ENCODE data around the gene KLHL9. TPM values are rescaled to one million over a fixed set of nuclear protein-coding genes. Genes with fewer than 3 reads are reported as not detected.
"Not testable (repeated sequence)": the region's sequence is repeated elsewhere in the genome, so short reads cannot be mapped to it uniquely, and the experiment has no call there.

The KLHL9 gene
- total RNA-seq (10 to 100 TPM; 11.9 to 12.0 TPM), total RNA-seq (41.7 to 133 (median 85.0) reads per million in 172 experiments)
- 24.4 TPM for polyA plus RNA-seq (2013, experiment 1 of 2)
- polyA plus RNA-seq (2013, experiment 2 of 2) = 20.7 TPM

- Histone ChIP-seq H3K4me3 (ENCODE audit: low read length) (peak within 1 kb of the TSS; percentile 70), H3K9me3 (ENCODE audit: control insufficient read depth in 1 of 2, insufficient read depth in 1 of 2, low read length in 2 of 2) (no peaks in the 10 kb centered on the region), H3K36me3 (ENCODE audit: insufficient read depth, low read length) (peaks cover 11% of the 10 kb centered on the region), H3K27ac (ENCODE audit: low read depth in 1 of 2, low read length in 2 of 2) (peak within 1 kb of the TSS; percentile 89 to 94), H3K4me1 (ENCODE audit: insufficient read depth, low read length) (peaks cover 27% of the 10 kb centered on the region), H3K27me3 (ENCODE audit: control insufficient read depth in 1 of 2, insufficient read depth in 2 of 2, low read length in 2 of 2) (no peaks in the 10 kb centered on the region)
- H3K36me3 Mint-ChIP-seq (ENCODE audit: low read depth) = peaks cover 59% of the 10 kb centered on the region
- peak within 1 kb of the TSS; percentile 94 for H3K4me3 Mint-ChIP-seq
- peak; percentile 83 for ATAC-seq (ENCODE audit: poor library complexity)
- intact Hi-C loops (cut with DNase I, micrococcal nuclease) = loop anchor here (5.0 to 10.0 kb wide), 3 partner anchors 220 to 467 kb away; partner anchors contain the start of gene MTAP (in 1 of the 2)
- H3K27ac Mint-ChIP-seq = peak within 1 kb of the TSS; percentile 96
- no peak for TF ChIP-seq CTCF (IDR thresholded peaks at IDR 0.05)
- no peaks in the 10 kb centered on the region for H3K27me3 Mint-ChIP-seq
- ChIA-PET CTCF (interaction anchor here (1.2 to 3.9 kb wide), 4 partner anchors 9 to 120 kb away, joined by 4 to 20 read pairs (median 10); no protein-coding TSS in a partner anchor), POLR2A (interaction anchor here (0.5 to 2.6 kb wide), 12 partner anchors 9 to 713 kb away, joined by 3 to 11 read pairs (median 4); partner anchors contain the start of genes MLLT3 and MTAP)
- H3K4me1 Mint-ChIP-seq (ENCODE audit: low read depth) = peaks cover 68% of the 10 kb centered on the region
- peak; percentile 72 to 94 (median 83) for DNase-seq
- H3K9me3 Mint-ChIP-seq = peaks cover 2% of the 10 kb centered on the region
These were observed at the start of gene KLHL9 for GRCh38 chr9:21334701-21335632. Gene KLHL9, minus strand, starts transcription at chr9:21335404. Its CDS starts 545 bp downstream, at chr9:21334859.

GRCh38 chr9:21383627-21384026, 48.4 kb upstream of the KLHL9 start:
- no peak overlapping the region for H3K27ac ChIP-seq (ENCODE audit: low read depth in 1 of 2, low read length in 2 of 2)
- peaks cover 68% of the 10 kb centered on the region for H3K27me3 Mint-ChIP-seq
- H3K4me1 ChIP-seq (ENCODE audit: insufficient read depth, low read length) = no peaks in the 10 kb centered on the region
- H3K9me3 Mint-ChIP-seq = no peaks in the 10 kb centered on the region
- H3K4me1 Mint-ChIP-seq (ENCODE audit: low read depth) = peaks cover 5% of the 10 kb centered on the region
- intact Hi-C loops (cut with DNase I, micrococcal nuclease) = no loop called here
- no peak overlapping the region for H3K27ac Mint-ChIP-seq
- peaks cover 3 to 15% of the 10 kb centered on the region in 2 experiments for H3K27me3 ChIP-seq (ENCODE audit: control insufficient read depth in 1 of 2, insufficient read depth in 2 of 2, low read length in 2 of 2)
- ChIA-PET CTCF (no interaction called here), POLR2A (no interaction called here)
- no peaks in the 10 kb centered on the region for H3K36me3 Mint-ChIP-seq (ENCODE audit: low read depth)
- TF ChIP-seq CTCF (IDR thresholded peaks at IDR 0.05) = no peak
- ATAC-seq (ENCODE audit: poor library complexity) (no peak), DNase-seq (no peak)
- H3K4me3 ChIP-seq (ENCODE audit: low read length) = no peak overlapping the region
- H3K4me3 Mint-ChIP-seq = no peak overlapping the region
- H3K36me3 ChIP-seq (ENCODE audit: insufficient read depth, low read length) = no peaks in the 10 kb centered on the region
- no peaks in the 10 kb centered on the region for H3K9me3 ChIP-seq (ENCODE audit: control insufficient read depth in 1 of 2, insufficient read depth in 1 of 2, low read length in 2 of 2)

- peak; percentile 52 for ATAC-seq (ENCODE audit: poor library complexity)
- no peak overlapping the region for H3K4me3 ChIP-seq (ENCODE audit: low read length)
- peaks cover 5% of the 10 kb centered on the region for H3K4me1 Mint-ChIP-seq (ENCODE audit: low read depth)
- no peaks in the 10 kb centered on the region for H3K4me1 ChIP-seq (ENCODE audit: insufficient read depth, low read length)
- DNase-seq = peak in 3 of 14 experiments; percentile 42 to 54 (median 51)
- H3K4me3 Mint-ChIP-seq = peak overlapping the region; percentile 13
- no peaks in the 10 kb centered on the region for H3K36me3 ChIP-seq (ENCODE audit: insufficient read depth, low read length)
- H3K27ac ChIP-seq (ENCODE audit: low read depth in 1 of 2, low read length in 2 of 2) = no peak overlapping the region
- H3K9me3 ChIP-seq (ENCODE audit: control insufficient read depth in 1 of 2, insufficient read depth in 1 of 2, low read length in 2 of 2) = no peaks in the 10 kb centered on the region
- intact Hi-C loops (cut with DNase I, micrococcal nuclease) = no loop called here
- TF ChIP-seq CTCF (IDR thresholded peaks at IDR 0.05) = no peak
- POLR2A ChIA-PET = interaction anchor here (0.7 to 1.4 kb wide), 3 partner anchors 10 to 53 kb away, joined by 3 to 4 read pairs (median 4); no protein-coding TSS in a partner anchor
- no peaks in the 10 kb centered on the region for H3K36me3 Mint-ChIP-seq (ENCODE audit: low read depth)
- H3K27ac Mint-ChIP-seq = no peak overlapping the region
- CTCF ChIA-PET = interaction anchor here (1.5 kb wide), 1 partner anchor 15 kb away, joined by 3 read pairs; no protein-coding TSS in a partner anchor
- H3K27me3 ChIP-seq (ENCODE audit: control insufficient read depth in 1 of 2, insufficient read depth in 2 of 2, low read length in 2 of 2) = peaks cover 5 to 16% of the 10 kb centered on the region in 2 experiments
- peaks cover 63% of the 10 kb centered on the region for H3K27me3 Mint-ChIP-seq
- no peaks in the 10 kb centered on the region for H3K9me3 Mint-ChIP-seq
These were observed 46.5 kb upstream of the KLHL9 start for GRCh38 chr9:21381448-21382339.

- H3K4me1 Mint-ChIP-seq (ENCODE audit: low read depth); DNase-seq; H3K27me3 ChIP-seq (ENCODE audit: control insufficient read depth in 1 of 2, insufficient read depth in 2 of 2, low read length in 2 of 2); H3K4me3 ChIP-seq (ENCODE audit: low read length); H3K9me3 Mint-ChIP-seq; intact Hi-C loops (cut with DNase I, micrococcal nuclease); CTCF ChIA-PET; H3K4me3 Mint-ChIP-seq; H3K9me3 ChIP-seq (ENCODE audit: control insufficient read depth in 1 of 2, insufficient read depth in 1 of 2, low read length in 2 of 2); H3K27ac Mint-ChIP-seq; H3K4me1 ChIP-seq (ENCODE audit: insufficient read depth, low read length); H3K27ac ChIP-seq (ENCODE audit: low read depth in 1 of 2, low read length in 2 of 2); ATAC-seq (ENCODE audit: poor library complexity); H3K36me3 Mint-ChIP-seq (ENCODE audit: low read depth); H3K36me3 ChIP-seq (ENCODE audit: insufficient read depth, low read length): not testable (repeated sequence)
- POLR2A ChIA-PET = interaction anchor here (0.6 kb wide), 1 partner anchor 1222 kb away, joined by 3 read pairs; no protein-coding TSS in a partner anchor
- peaks cover 28% of the 10 kb centered on the region for H3K27me3 Mint-ChIP-seq
These were observed 36.3 kb upstream of the KLHL9 start for GRCh38 chr9:21371467-21371866.
